Endothelial cell of umbilical vein (primary cell): ENCODE measurements around the gene CLCA1.

Experiments
- CTCF ChIP-seq, 2 donors: IDR thresholded peaks; 1 replicate in 1 of 2; 2 replicates in 1 of 2; pipeline ENCODE4 v1.5.1; 2011; ENCODE audit warnings: low read length in 2 of 2, mild to moderate bottlenecking in 2 of 2, moderate library complexity in 2 of 2, control low read depth in 1 of 2, inconsistent platforms in 1 of 2, low read depth in 1 of 2; ENCODE audit not compliant: insufficient read depth in 1 of 2; ENCODE audit errors: extremely low read depth in 1 of 2
- POLR2A ChIP-seq: IDR thresholded peaks from 2 replicates; pipeline ENCODE4 v1.6.1; 2012; ENCODE audit warnings: low read depth, mild to moderate bottlenecking, control low read depth, low read length

- TF ChIP-seq POLR2A (no peak), CTCF (IDR thresholded peaks at IDR 0.05; ENCODE audit: extremely low read depth in 1 of 2, insufficient read depth in 1 of 2, low read depth in 1 of 2, low read length in 2 of 2) (no peak)
Measured at GRCh38 chr1:86504137-86504479, 35.4 kb downstream of the CLCA1 start.
